Thoracic aorta (tissue), 2 donors: ENCODE results near the gene SLC48A1. TPM values are rescaled to one million over a fixed set of nuclear protein-coding genes. Genes with fewer than 3 reads are reported as not detected.

Experiments
- ATAC-seq: fragments of 150-250 bp; one replicate; pipeline ENCODE4 v1.8.0; 2017; ENCODE audit warnings: low read depth; ENCODE audit not compliant: insufficient number of reproducible peaks, low FRiP score
- DNase-seq: peaks from one replicate; pipeline ENCODE4 v3.0.0-alpha.2; 2020; ENCODE audit warnings: low spot score
- H3K27ac ChIP-seq, 2 donors: fragments of 200-600 bp; sonication (generic); 1 replicate in 1 of 2; 2 replicates in 1 of 2; pipeline ENCODE4 v1.5.1; 2016; ENCODE audit warnings: mild to moderate bottlenecking in 2 of 2, moderate library complexity in 2 of 2
- H3K27me3 ChIP-seq: fragments of 200-600 bp; sonication (generic); replicated peaks from 2 replicates; pipeline ENCODE4 v1.6.0; 2016; ENCODE audit warnings: mild to moderate bottlenecking; ENCODE audit not compliant: insufficient read depth
- H3K36me3 ChIP-seq: fragments of 200-600 bp; sonication (generic); one replicate; pipeline ENCODE4 v1.5.1; 2016
- H3K4me1 ChIP-seq, 2 donors: fragments of 200-600 bp; sonication (generic); 1 replicate in 1 of 2; 2 replicates in 1 of 2; pipeline versions ENCODE4 v1.5.1 to v1.6.0; 2016; ENCODE audit warnings: low read depth in 2 of 2, mild to moderate bottlenecking in 1 of 2; ENCODE audit not compliant: control insufficient read depth in 1 of 2
- H3K4me3 ChIP-seq: fragments of 200-600 bp; sonication (generic); 2 replicates; pipeline ENCODE4 v1.5.1; 2016; ENCODE audit warnings: mild to moderate bottlenecking
- H3K9me3 ChIP-seq: fragments of 200-600 bp; sonication (generic); 2 replicates; pipeline ENCODE4 v1.5.1; 2016
- CTCF ChIP-seq: fragments of 200-600 bp; sonication (generic); IDR thresholded peaks from one replicate; pipeline ENCODE4 v1.5.1; 2019; ENCODE audit warnings: antibody characterized with exemption
- total RNA-seq, 2 donors: library from RNA; depleted of rRNA; stranded (reverse); fragments of >200 nt; gene quantifications; one replicate each; pipeline versions ENCODE4 v1.1.0 to v1.2.3, GENCODE V29; 2016

SLC48A1 gene
- total RNA-seq, 2 donors from 2014 or later: 60.5 to 107 TPM

GRCh38 chr12:47750916-47751470 lies 22.0 kb upstream of the SLC48A1 start:
- ATAC-seq: no peak
- Histone ChIP-seq H3K4me1 (peaks cover 34 to 50% of the 10 kb centered on the region in 2 donors), H3K36me3 (peaks cover 30% of the 10 kb centered on the region), H3K27me3 (no peaks in the 10 kb centered on the region), H3K4me3 (no peak overlapping the region), H3K27ac (no peak overlapping the region), H3K9me3 (no peaks in the 10 kb centered on the region)
- no peak for DNase-seq
- TF ChIP-seq CTCF: no peak

- no peak for TF ChIP-seq CTCF
- ATAC-seq (no peak), DNase-seq (no peak)
- Histone ChIP-seq H3K4me1 (peaks cover 34 to 56% of the 10 kb centered on the region in 2 donors), H3K9me3 (no peaks in the 10 kb centered on the region), H3K36me3 (peaks cover 27% of the 10 kb centered on the region), H3K27me3 (no peaks in the 10 kb centered on the region), H3K27ac (no peak overlapping the region), H3K4me3 (no peak overlapping the region)
Observed at GRCh38 chr12:47751561-47751960, 21.5 kb upstream of the SLC48A1 start.

- no peak for TF ChIP-seq CTCF
- Histone ChIP-seq H3K27me3 (no peaks in the 10 kb centered on the region), H3K36me3 (peaks cover 22% of the 10 kb centered on the region), H3K4me3 (no peak overlapping the region), H3K27ac (peak overlapping the region; percentile 96), H3K4me1 (peaks cover 34 to 61% of the 10 kb centered on the region in 2 donors), H3K9me3 (no peaks in the 10 kb centered on the region)
- DNase-seq: no peak
- ATAC-seq: no peak
Observed at GRCh38 chr12:47752121-47752520, 20.9 kb upstream of the SLC48A1 start.

- Histone ChIP-seq H3K27ac (peak overlapping the region; percentile 96), H3K9me3 (no peaks in the 10 kb centered on the region), H3K4me3 (no peak overlapping the region), H3K27me3 (no peaks in the 10 kb centered on the region), H3K36me3 (peaks cover 20% of the 10 kb centered on the region), H3K4me1 (peaks cover 36 to 66% of the 10 kb centered on the region in 2 donors)
- no peak for ATAC-seq
- no peak for TF ChIP-seq CTCF
- no peak for DNase-seq
Observed at GRCh38 chr12:47752552-47752951, 20.5 kb upstream of the SLC48A1 start.

- no peaks in the 10 kb centered on the region for H3K27me3 ChIP-seq
- peak overlapping the region; percentile 96 for H3K27ac ChIP-seq
- ATAC-seq (peak; percentile 77), DNase-seq (peak; percentile 73)
- H3K4me3 ChIP-seq: peak overlapping the region; percentile 45
- H3K4me1 ChIP-seq: peaks cover 42 to 73% of the 10 kb centered on the region in 2 donors
- no peaks in the 10 kb centered on the region for H3K9me3 ChIP-seq
- peak; percentile 26 for TF ChIP-seq CTCF
- peaks cover 13% of the 10 kb centered on the region for H3K36me3 ChIP-seq
Observed at GRCh38 chr12:47753021-47754001, 19.7 kb upstream of the SLC48A1 start.
